KMS-11 (cell line): ENCODE data around the gene TBC1D19.
"Not testable (repeated sequence)": the region's sequence is repeated elsewhere in the genome, so short reads cannot be mapped to it uniquely, and the experiment has no call there.

Experiments used
- H2AFZ ChIP-seq: fragments of 200-600 bp; sonication (generic); 2 replicates; pipeline ENCODE4 v1.6.1; 2016; ENCODE audit warnings: antibody characterized with exemption, mixed run types, low read depth
- H3K27ac ChIP-seq: fragments of 200-600 bp; sonication (generic); 2 replicates; pipeline ENCODE4 v1.6.1; 2016; ENCODE audit warnings: mild to moderate bottlenecking, mixed run types
- H3K27me3 ChIP-seq: fragments of 200-600 bp; sonication (generic); 2 replicates; pipeline ENCODE4 v1.6.1; 2017; ENCODE audit warnings: mild to moderate bottlenecking, low read depth, mixed run types, moderate library complexity; ENCODE audit not compliant: insufficient read depth
- H3K36me3 ChIP-seq: fragments of 200-600 bp; sonication (generic); 2 replicates; pipeline ENCODE4 v1.6.1; 2017; ENCODE audit warnings: mild to moderate bottlenecking, mixed run types; ENCODE audit not compliant: insufficient read depth
- H3K4me1 ChIP-seq: fragments of 200-600 bp; sonication (generic); 2 replicates; pipeline ENCODE4 v1.6.1; 2016; ENCODE audit warnings: mild to moderate bottlenecking, low read depth, mixed run types; ENCODE audit not compliant: poor library complexity, severe bottlenecking
- H3K4me2 ChIP-seq: fragments of 200-600 bp; sonication (generic); 2 replicates; pipeline ENCODE4 v1.7.0; 2016; ENCODE audit warnings: mild to moderate bottlenecking, mixed run types
- H3K4me3 ChIP-seq: fragments of 200-600 bp; sonication (generic); IDR thresholded peaks from 2 replicates; pipeline ENCODE4 v1.6.1; 2017; ENCODE audit warnings: low read depth, low read length, mixed read lengths; ENCODE audit not compliant: insufficient read depth
- H3K79me2 ChIP-seq: fragments of 200-600 bp; sonication (generic); 2 replicates; pipeline ENCODE4 v1.6.1; 2016; ENCODE audit warnings: low read depth, mixed run types; ENCODE audit not compliant: insufficient read depth
- H3K9ac ChIP-seq: fragments of 200-600 bp; sonication (generic); 2 replicates; pipeline ENCODE4 v1.6.1; 2016; ENCODE audit warnings: mild to moderate bottlenecking, mixed run types
- H4K20me1 ChIP-seq: fragments of 200-600 bp; sonication (generic); 2 replicates; pipeline ENCODE4 v1.6.1; 2016; ENCODE audit warnings: mild to moderate bottlenecking, mixed run types; ENCODE audit not compliant: insufficient read depth
- TF ChIP-seq, protein P1 (sequence below): fragments of 200-600 bp; sonication (generic); conservative IDR thresholded peaks from 2 replicates; pipeline ENCODE4 v1.6.1; 2017; ENCODE audit warnings: low read depth, mild to moderate bottlenecking, antibody characterized with exemption, low read length, moderate library complexity, mixed read lengths

TBC1D19 gene

DNA sequence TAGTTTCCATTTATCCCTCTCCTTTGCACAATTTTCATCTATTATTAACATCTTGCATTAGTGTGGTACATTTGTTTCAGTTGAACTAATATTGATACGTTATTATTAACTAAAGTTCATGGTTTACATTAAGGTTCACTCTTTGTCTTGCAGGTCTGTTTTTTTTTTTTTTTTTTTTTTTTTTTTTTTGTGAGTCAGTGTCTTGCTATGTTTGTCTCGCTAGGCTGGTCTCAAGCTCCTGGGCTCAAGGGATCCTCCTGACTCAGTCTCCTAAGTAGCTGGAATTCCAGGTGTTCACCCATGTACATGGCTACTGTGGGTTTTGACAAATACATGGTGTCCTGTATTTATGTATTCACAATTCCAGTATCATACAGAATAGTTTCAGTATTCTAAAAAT is 6.8 kb downstream of the TBC1D19 start:
- Histone ChIP-seq H3K9ac (no peak overlapping the region), H3K4me1 (no peaks in the 10 kb centered on the region), H3K27me3 (no peaks in the 10 kb centered on the region), H3K4me3 (no peak overlapping the region), H3K79me2 (no peaks in the 10 kb centered on the region), H4K20me1 (no peaks in the 10 kb centered on the region), H3K4me2 (no peak overlapping the region), H3K27ac (no peak overlapping the region), H3K36me3 (no peaks in the 10 kb centered on the region), H2AFZ (no peak overlapping the region)
- TF ChIP-seq, protein P1, sequence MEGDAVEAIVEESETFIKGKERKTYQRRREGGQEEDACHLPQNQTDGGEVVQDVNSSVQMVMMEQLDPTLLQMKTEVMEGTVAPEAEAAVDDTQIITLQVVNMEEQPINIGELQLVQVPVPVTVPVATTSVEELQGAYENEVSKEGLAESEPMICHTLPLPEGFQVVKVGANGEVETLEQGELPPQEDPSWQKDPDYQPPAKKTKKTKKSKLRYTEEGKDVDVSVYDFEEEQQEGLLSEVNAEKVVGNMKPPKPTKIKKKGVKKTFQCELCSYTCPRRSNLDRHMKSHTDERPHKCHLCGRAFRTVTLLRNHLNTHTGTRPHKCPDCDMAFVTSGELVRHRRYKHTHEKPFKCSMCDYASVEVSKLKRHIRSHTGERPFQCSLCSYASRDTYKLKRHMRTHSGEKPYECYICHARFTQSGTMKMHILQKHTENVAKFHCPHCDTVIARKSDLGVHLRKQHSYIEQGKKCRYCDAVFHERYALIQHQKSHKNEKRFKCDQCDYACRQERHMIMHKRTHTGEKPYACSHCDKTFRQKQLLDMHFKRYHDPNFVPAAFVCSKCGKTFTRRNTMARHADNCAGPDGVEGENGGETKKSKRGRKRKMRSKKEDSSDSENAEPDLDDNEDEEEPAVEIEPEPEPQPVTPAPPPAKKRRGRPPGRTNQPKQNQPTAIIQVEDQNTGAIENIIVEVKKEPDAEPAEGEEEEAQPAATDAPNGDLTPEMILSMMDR = no peak

DNA sequence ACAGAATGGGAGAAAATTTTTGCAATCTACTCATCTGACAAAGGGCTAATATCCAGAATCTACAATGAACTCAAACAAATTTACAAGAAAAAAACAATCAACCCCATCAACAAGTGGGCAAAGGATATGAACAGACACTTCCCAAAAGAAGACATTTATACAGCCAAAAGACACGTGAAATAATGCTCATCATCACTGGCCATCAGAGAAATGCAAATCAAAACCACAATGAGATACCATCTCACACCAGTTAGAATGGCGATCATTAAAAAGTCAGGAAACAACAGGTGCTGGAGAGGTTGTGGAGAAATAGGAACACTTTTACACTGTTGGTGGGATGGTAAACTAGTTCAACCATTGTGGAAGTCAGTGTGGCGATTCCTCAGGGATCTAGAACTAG is 9.7 kb downstream of the TBC1D19 start:
- not testable (repeated sequence) for H3K79me2 ChIP-seq, H4K20me1 ChIP-seq, H3K9ac ChIP-seq, H3K27me3 ChIP-seq, H3K4me1 ChIP-seq, H3K36me3 ChIP-seq, H3K27ac ChIP-seq, H3K4me2 ChIP-seq, H2AFZ ChIP-seq, H3K4me3 ChIP-seq

DNA sequence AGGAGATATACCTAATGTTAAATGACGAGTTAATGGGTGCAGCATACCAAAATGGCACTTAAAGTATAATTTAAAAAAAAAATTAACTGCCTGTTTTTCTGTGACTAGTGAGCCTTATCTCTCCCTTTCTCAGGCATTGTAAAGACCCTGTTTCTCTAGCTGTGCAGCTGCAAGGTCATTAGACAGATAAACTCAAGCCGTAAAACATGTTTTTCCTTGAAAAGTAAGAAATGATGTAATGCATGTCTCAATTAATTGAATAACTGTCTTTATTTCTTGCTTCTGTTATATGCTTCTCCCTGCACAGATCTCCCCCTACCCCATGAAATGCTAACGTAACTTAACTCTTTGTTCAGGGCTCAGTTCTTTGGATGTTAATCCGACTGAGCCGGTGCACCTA is 10.5 kb downstream of the TBC1D19 start:
- Histone ChIP-seq H2AFZ (no peak overlapping the region), H3K4me3 (no peak overlapping the region), H3K36me3 (no peaks in the 10 kb centered on the region), H3K27me3 (no peaks in the 10 kb centered on the region), H3K9ac (no peak overlapping the region), H3K4me2 (no peak overlapping the region), H3K4me1 (no peaks in the 10 kb centered on the region), H4K20me1 (no peaks in the 10 kb centered on the region), H3K27ac (no peak overlapping the region), H3K79me2 (no peaks in the 10 kb centered on the region)
- TF ChIP-seq, protein P1 = no peak

DNA sequence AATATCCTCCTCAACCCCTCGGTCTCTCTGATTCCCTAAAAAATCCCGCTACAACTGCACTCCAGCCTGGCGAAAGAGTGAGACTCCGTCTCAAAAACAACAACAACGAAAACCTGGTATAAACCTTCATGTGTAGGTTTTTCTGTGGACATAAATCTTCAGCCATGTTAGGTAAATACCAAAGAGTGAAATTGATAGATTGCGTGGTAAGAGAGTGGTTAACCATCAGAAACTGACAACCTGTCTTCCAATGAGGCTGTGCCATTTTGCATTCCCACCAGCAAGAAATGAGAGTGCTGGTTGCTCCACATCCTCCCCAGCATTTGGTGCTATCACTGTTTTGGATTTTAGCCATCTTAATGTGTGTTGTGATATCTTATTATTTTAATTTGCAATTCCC is 10.9 kb downstream of the TBC1D19 start:
- TF ChIP-seq, protein P1 = no peak

DNA sequence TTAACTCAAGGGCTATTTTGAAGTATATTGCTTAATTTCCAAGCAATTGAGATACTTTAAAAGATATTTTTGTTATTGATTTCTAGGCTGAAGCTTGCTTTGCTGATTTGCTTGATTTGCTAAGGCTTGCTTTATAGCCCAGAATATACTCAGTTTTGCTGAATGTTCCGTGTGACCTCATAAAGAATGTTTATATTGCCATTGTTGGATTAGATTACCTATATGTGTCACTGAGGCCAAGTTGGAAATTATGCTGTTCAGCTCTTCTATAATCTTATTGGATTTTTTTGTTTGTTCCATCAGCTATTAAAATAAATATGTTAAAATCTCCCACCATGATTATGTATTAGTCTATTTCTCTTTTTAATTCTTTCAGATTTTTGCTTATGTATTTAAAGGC is 13.0 kb downstream of the TBC1D19 start:
- H3K27me3 ChIP-seq = no peaks in the 10 kb centered on the region
- no peaks in the 10 kb centered on the region for H3K4me1 ChIP-seq
- H3K4me2 ChIP-seq = no peak overlapping the region
- no peak overlapping the region for H3K27ac ChIP-seq
- H2AFZ ChIP-seq = no peak overlapping the region
- TF ChIP-seq, protein P1 = no peak
- no peaks in the 10 kb centered on the region for H3K36me3 ChIP-seq
- no peak overlapping the region for H3K4me3 ChIP-seq
- no peaks in the 10 kb centered on the region for H3K79me2 ChIP-seq
- no peaks in the 10 kb centered on the region for H4K20me1 ChIP-seq
- H3K9ac ChIP-seq = no peak overlapping the region

More for the DNA sequence above, 10.9 kb downstream of the TBC1D19 start:
- H3K27ac ChIP-seq = no peak overlapping the region
- H2AFZ ChIP-seq = no peak overlapping the region
- no peak overlapping the region for H3K4me3 ChIP-seq
- H4K20me1 ChIP-seq = no peaks in the 10 kb centered on the region
- no peaks in the 10 kb centered on the region for H3K4me1 ChIP-seq
- no peak overlapping the region for H3K9ac ChIP-seq
- H3K36me3 ChIP-seq = no peaks in the 10 kb centered on the region
- H3K79me2 ChIP-seq = no peaks in the 10 kb centered on the region
- H3K4me2 ChIP-seq = no peak overlapping the region
- no peaks in the 10 kb centered on the region for H3K27me3 ChIP-seq
